ENCODE results near the gene NUDT15.

GRCh38 chr13:48012668-48013067, 24.9 kb upstream of the NUDT15 start:
- TF ChIP-seq CTCF (IDR thresholded peaks at IDR 0.05) (no peak), POLR2A (IDR thresholded peaks at IDR 0.05) (no peak)

Measured in thyroid gland (tissue), 4 donors.